Stimulated activated CD8-positive, alpha-beta memory T cell treated with anti-CD3 and anti-CD28 coated beads, Interleukin-12 subunit alpha, Interleukin-12 subunit beta, amount 100 ng/mL, for 4 hours (primary cell): ENCODE results near the gene LSM2.
"Not testable (repeated sequence)": the region's sequence is repeated elsewhere in the genome, so short reads cannot be mapped to it uniquely, and the experiment has no call there.

Experiments used
- DNase-seq: peaks from one replicate; pipeline ENCODE4 v3.0.0-alpha.2; 2020; ENCODE audit warnings: low read depth

LSM2 gene

GRCh38 chr6:31827286-31828079, 20.7 kb upstream of the LSM2 start, which contains the start of gene HSPA1B:
Gene HSPA1B (plus strand): TSS chr6:31827738. CDS start chr6:31827951, 213 bp downstream.
- DNase-seq: peak; percentile 83

GRCh38 chr6:31826793-31827285, 20.1 kb upstream of the LSM2 start:
- DNase-seq: no peak

DNA sequence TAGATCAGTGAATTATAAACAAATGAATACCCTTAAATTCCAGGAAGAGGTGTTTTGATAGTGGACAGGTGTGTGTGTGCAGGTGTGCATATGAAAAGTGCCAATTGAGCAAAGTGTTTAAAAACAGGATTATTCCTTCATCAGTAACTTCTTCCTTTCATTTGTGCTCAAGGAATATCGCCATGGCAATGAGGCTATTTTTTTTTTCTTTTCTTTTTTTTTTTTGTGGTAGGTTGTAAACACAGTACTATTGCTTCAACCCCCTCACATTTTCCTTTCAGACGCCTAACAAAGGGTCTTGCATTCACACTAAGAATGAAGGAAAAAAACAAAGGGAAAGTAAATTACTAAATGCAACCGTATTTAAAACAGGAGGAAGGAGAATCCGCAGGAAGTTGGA, 18.8 kb upstream of the LSM2 start:
- DNase-seq: no peak

- DNase-seq: not testable (repeated sequence)
Observed at GRCh38 chr6:31823592-31824196, 16.9 kb upstream of the LSM2 start.

DNA sequence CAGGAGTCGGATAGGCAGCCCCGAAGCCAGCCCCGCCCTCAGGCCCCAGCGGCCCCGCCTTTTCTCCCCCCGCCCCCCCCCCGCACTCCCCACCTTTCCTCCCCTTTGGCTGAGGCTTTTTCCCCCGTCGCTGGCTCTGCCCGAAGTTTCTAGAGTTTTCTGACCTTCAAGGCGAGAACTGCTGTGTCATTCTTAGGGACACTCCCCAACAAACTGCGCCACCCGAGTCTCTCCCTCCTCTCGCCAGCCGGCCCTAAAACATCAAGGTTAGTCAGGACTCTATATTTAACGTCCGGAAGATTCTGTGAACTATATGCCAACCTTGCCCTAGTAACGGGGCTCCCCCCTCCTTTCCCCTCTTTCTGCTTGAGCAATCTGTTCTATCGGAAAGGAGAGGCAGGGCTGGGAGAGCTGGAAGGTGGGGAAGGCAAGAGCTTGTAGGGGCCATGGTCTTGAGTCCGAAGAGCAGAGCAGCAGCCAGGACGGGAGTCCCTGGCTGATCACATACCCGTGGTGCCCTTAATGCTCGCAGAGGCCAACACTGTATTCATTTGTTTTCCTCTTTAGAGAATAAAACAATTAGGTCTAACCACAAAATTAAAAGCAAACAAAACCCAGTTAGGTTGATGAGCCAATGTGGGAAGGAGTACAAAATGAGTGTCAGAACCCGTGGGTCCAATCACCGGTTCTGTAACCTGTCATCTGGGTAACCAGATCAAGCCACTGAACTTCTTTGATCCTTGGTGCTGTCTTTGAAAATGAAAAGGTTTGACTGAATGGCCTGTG, 15.5 kb upstream of the LSM2 start:
- peak; percentile 51 for DNase-seq

DNA sequence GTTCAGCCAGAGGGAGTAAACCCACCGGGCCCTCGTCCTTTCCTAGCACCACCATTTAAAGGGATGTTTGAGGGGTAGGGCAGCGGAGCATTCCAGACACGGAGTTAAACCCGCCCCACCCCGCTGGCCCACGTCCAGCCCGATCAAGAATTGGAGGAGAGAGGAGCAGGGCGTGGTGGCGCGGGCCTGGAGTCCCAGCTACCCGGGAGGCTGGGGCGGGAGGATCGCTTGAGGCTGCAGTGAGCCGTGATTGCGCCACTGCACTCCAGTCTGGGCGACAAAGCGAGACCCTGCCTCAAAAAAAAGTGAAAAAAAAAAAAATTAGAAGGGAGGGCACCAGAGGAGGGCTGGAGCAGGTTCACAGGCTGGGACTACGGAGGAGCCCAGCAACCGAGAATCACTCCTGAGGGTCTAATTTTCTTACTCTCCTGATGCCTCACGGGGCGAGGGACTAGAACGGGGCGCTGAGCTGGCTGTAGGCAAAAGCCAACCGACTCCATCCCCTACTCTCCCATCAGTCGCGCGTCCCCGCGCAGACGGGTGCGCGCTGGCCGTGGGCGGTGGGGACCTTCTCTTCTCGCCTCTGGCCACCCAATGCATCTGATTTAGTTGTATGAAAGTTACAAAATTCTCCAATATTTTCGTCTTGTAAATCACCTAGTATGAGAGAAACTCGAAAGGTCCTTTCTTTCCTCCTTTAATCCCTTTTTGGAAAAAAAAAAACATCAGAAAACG, 14.7 kb upstream of the LSM2 start:
- DNase-seq: peak; percentile 47

- DNase-seq: not testable (repeated sequence)
Observed at GRCh38 chr6:31820399-31820798, 13.6 kb upstream of the LSM2 start.

- DNase-seq: no peak
Observed at GRCh38 chr6:31819871-31820299, 13.1 kb upstream of the LSM2 start.

DNA sequence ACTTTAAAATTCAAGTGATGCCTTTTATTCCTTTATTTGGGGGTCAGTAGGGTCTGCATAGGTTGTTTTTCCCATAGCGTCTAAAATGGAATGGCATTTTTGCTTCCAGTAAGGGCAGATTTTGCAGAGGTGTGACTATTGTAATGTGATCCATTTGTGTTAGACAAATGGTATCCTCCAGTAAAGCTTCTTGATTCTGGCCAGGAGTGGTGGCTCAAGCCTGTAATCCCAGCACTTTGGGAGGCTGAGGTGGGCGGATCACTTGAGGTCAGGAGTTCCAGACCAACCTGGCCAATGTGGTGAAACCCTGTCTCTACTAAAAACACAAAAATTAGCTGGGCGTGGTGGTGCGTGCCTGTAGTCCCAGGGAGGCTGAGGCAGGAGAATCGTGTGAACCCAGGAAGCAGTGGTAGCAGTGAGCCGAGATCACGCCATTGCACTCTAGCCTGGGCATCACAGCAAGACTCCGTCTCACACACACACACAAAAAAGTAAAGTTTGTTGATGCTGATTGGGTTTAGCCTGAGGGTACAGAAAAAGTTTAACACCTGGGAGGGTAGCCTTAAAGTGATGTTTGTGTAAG, 11.3 kb upstream of the LSM2 start:
- not testable (repeated sequence) for DNase-seq

DNA sequence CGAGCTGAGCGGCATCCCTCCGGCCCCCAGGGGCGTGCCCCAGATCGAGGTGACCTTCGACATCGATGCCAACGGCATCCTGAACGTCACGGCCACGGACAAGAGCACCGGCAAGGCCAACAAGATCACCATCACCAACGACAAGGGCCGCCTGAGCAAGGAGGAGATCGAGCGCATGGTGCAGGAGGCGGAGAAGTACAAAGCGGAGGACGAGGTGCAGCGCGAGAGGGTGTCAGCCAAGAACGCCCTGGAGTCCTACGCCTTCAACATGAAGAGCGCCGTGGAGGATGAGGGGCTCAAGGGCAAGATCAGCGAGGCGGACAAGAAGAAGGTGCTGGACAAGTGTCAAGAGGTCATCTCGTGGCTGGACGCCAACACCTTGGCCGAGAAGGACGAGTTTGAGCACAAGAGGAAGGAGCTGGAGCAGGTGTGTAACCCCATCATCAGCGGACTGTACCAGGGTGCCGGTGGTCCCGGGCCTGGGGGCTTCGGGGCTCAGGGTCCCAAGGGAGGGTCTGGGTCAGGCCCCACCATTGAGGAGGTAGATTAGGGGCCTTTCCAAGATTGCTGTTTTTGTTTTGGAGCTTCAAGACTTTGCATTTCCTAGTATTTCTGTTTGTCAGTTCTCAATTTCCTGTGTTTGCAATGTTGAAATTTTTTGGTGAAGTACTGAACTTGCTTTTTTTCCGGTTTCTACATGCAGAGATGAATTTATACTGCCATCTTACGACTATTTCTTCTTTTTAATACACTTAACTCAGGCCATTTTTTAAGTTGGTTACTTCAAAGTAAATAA, 10.6 kb upstream of the LSM2 start:
- not testable (repeated sequence) for DNase-seq

DNA sequence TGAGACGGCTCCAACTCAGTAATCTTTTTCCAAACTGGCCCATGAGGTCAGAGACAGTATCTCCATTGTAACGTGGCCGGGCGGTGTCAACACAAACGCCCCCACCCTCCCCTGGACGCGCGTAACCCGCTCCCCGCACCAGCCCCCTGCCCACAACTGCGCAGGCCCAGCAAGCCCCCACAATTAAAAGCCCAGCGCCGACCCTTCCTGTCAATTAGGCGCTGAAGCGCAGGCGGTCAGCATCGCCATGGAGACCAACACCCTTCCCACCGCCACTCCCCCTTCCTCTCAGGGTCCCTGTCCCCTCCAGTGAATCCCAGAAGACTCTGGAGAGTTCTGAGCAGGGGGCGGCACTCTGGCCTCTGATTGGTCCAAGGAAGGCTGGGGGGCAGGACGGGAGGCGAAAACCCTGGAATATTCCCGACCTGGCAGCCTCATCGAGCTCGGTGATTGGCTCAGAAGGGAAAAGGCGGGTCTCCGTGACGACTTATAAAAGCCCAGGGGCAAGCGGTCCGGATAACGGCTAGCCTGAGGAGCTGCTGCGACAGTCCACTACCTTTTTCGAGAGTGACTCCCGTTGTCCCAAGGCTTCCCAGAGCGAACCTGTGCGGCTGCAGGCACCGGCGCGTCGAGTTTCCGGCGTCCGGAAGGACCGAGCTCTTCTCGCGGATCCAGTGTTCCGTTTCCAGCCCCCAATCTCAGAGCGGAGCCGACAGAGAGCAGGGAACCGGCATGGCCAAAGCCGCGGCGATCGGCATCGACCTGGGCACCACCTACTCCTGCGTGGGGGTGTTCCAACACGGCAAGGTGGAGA, 8.5 kb upstream of the LSM2 start, which contains the start of the genes HSPA1A and HSPA1L:
HSPA1A (plus strand) TSS at position 519 of the 814 bp plus-strand sequence; CDS start at position 733, 214 bp downstream.
HSPA1L (minus strand) TSS at position 259 of the 814 bp plus-strand sequence. CDS start 3,311 bp downstream, outside the sequence.
- DNase-seq: peak; percentile 57

- DNase-seq: no peak
Observed at GRCh38 chr6:31814677-31815024, 7.9 kb upstream of the LSM2 start.

DNA sequence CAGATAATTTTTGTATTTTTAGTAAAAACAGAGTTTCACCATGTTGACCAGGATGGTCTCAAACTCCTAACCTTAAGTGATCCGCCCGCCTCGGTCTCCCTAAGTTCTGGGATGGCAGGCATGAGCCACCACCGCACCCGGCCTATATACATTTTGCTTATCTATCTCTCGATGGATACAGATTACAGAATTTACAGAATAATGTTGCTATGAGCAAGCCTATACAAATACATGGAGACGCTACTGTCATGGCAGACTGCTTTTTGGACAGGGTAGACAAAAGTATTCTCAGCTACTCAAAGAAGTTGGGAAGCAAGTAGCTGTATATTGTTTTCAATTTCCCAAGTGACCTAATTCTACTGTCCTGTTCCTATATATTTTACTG, 6.7 kb upstream of the LSM2 start:
- DNase-seq: no peak

DNA sequence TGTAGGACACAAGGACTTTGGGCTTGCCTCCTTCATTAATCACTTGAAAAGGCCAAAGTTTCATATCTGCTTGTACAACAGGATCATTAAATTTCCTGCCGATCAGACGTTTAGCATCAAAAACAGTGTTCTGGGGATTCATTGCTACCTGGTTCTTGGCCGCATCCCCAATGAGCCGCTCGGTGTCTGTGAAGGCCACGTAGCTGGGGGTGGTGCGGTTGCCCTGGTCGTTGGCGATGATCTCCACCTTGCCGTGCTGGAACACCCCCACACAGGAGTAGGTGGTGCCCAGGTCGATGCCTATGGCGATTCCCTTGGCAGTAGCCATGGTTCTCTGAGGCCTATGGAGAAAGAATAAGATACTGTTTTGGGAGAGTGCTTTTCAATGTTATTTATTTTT, 4.9 kb upstream of the LSM2 start:
- DNase-seq: no peak

DNA sequence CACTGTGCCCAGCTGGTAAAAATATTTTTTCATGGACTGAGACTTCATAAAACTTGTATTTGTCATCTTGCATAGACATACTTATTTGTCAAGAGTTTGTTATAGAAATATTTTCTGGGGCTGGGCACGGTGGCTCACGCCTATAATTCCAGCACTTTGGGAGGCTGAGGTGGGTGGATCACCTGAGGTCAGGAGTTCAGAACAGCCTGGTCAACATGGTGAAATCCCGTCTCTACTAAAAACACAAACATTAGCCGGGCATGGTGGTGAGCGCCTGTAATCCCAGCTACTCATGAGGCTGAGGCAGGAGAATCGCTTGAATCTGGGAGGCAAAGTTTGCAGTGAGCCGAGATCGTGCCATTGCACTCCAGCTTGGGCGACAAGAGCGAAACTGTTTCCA, 1.8 kb upstream of the LSM2 start:
- DNase-seq: not testable (repeated sequence)

- DNase-seq: no peak
Observed at GRCh38 chr6:31805939-31806469, 762 bp downstream of the LSM2 start.

- not testable (repeated sequence) for DNase-seq
Observed at GRCh38 chr6:31801031-31801927, 5.5 kb downstream of the LSM2 start.

- no peak for DNase-seq
Observed at GRCh38 chr6:31799781-31800180, 7.0 kb downstream of the LSM2 start.
